UCSD-AML1 (cell line): ENCODE results near the gene PTPRD.
"Not testable (repeated sequence)": the region's sequence is repeated elsewhere in the genome, so short reads cannot be mapped to it uniquely, and the experiment has no call there.

Experiments used
- DNase-seq: peaks from one replicate; lab custom pipeline; 2025; ENCODE audit not compliant: unreplicated experiment; lab: John Stamatoyannopoulos, UW

The PTPRD gene

GRCh38 chr9:8940650-8941049 lies 1672.2 kb downstream of the PTPRD start:
- no peak for DNase-seq

GRCh38 chr9:8926461-8926860 lies 1686.3 kb downstream of the PTPRD start:
- no peak for DNase-seq

- no peak for DNase-seq
Observed at GRCh38 chr9:8924562-8924961, 1688.2 kb downstream of the PTPRD start.

- DNase-seq = not testable (repeated sequence)
Observed at GRCh38 chr9:8920478-8921183, 1692.2 kb downstream of the PTPRD start.

GRCh38 chr9:8917956-8918739 lies 1694.7 kb downstream of the PTPRD start:
- DNase-seq = no peak

GRCh38 chr9:8916771-8917170 lies 1696.0 kb downstream of the PTPRD start:
- no peak for DNase-seq

GRCh38 chr9:8907868-8908267 lies 1704.9 kb downstream of the PTPRD start:
- DNase-seq = no peak

GRCh38 chr9:8905731-8906130 lies 1707.1 kb downstream of the PTPRD start:
- no peak for DNase-seq

GRCh38 chr9:8904771-8905515 lies 1707.9 kb downstream of the PTPRD start:
- DNase-seq = no peak

GRCh38 chr9:8903077-8903476 lies 1709.7 kb downstream of the PTPRD start:
- no peak for DNase-seq

GRCh38 chr9:8901146-8901545 lies 1711.7 kb downstream of the PTPRD start:
- DNase-seq = no peak

- DNase-seq = no peak
Observed at GRCh38 chr9:8899511-8899910, 1713.3 kb downstream of the PTPRD start.

- DNase-seq = no peak
Observed at GRCh38 chr9:8895861-8896224, 1717.0 kb downstream of the PTPRD start.

- no peak for DNase-seq
Observed at GRCh38 chr9:8895106-8895860, 1717.5 kb downstream of the PTPRD start.

GRCh38 chr9:8890695-8891094 lies 1722.1 kb downstream of the PTPRD start:
- DNase-seq = no peak

GRCh38 chr9:8889100-8889499 lies 1723.7 kb downstream of the PTPRD start:
- no peak for DNase-seq

- no peak for DNase-seq
Observed at GRCh38 chr9:8888591-8888990, 1724.2 kb downstream of the PTPRD start.

- DNase-seq = no peak
Observed at GRCh38 chr9:8887369-8887768, 1725.4 kb downstream of the PTPRD start.

GRCh38 chr9:8883321-8883720 lies 1729.5 kb downstream of the PTPRD start:
- no peak for DNase-seq

GRCh38 chr9:8880060-8880459 lies 1732.7 kb downstream of the PTPRD start:
- no peak for DNase-seq

- DNase-seq = no peak
Observed at GRCh38 chr9:8879284-8879683, 1733.5 kb downstream of the PTPRD start.
